Right lobe of liver (tissue), 4 donors: ENCODE results near the gene CYTH3.

Experiments
- CTCF ChIP-seq, 4 donors: fragments of 200-600 bp in 3 of 4; fragments of 450-650 bp in 1 of 4; IDR thresholded peaks; one replicate each; pipeline versions ENCODE4 v1.5.1 to v1.8.0; 2016 to 2022; ENCODE audit warnings: antibody characterized with exemption in 4 of 4, mild to moderate bottlenecking in 2 of 4
- POLR2A ChIP-seq: fragments of 450-650 bp; IDR thresholded peaks from one replicate; pipeline ENCODE4 v1.6.1; 2017; ENCODE audit warnings: antibody characterized with exemption, mild to moderate bottlenecking
- donor health status: DM: no; HTN: no; CAD: no.
- donor health status: DM: no; HTN: no; CAD: no.
- donor health status: DM: no; HTN: yes; CAD: no.

GRCh38 chr7:6188389-6188788 is 84.0 kb downstream of the CYTH3 start:
- no peak for TF ChIP-seq CTCF (IDR thresholded peaks at IDR 0.05)
- no peak for TF ChIP-seq POLR2A
